ENCODE data around the gene AKR1C2.
"Not testable (repeated sequence)": the region's sequence is repeated elsewhere in the genome, so short reads cannot be mapped to it uniquely, and the experiment has no call there.

The AKR1C2 gene

GRCh38 chr10:5023177-5023805 is 19.6 kb upstream of the AKR1C2 start:
- DNase-seq: no peak

GRCh38 chr10:5021624-5022290 is 18.1 kb upstream of the AKR1C2 start:
- DNase-seq: not testable (repeated sequence)

- DNase-seq: not testable (repeated sequence)
These were observed 16.3 kb upstream of the AKR1C2 start for GRCh38 chr10:5019770-5020612.

- DNase-seq: not testable (repeated sequence)
These were observed 15.1 kb upstream of the AKR1C2 start for GRCh38 chr10:5018671-5019277.

GRCh38 chr10:5018134-5018533 is 14.5 kb upstream of the AKR1C2 start:
- DNase-seq: no peak

GRCh38 chr10:5014936-5015335 is 11.3 kb upstream of the AKR1C2 start:
- DNase-seq: no peak

GRCh38 chr10:5014200-5014910 is 10.7 kb upstream of the AKR1C2 start:
- DNase-seq: not testable (repeated sequence)

GRCh38 chr10:5013385-5013784 is 9.7 kb upstream of the AKR1C2 start:
- DNase-seq: no peak

- no peak for DNase-seq
These were observed 8.9 kb upstream of the AKR1C2 start for GRCh38 chr10:5012595-5012994.

GRCh38 chr10:5011392-5011791 is 7.7 kb upstream of the AKR1C2 start:
- not testable (repeated sequence) for DNase-seq

GRCh38 chr10:5010043-5010442 is 6.4 kb upstream of the AKR1C2 start:
- not testable (repeated sequence) for DNase-seq

- not testable (repeated sequence) for DNase-seq
These were observed 5.3 kb upstream of the AKR1C2 start for GRCh38 chr10:5008857-5009548.

GRCh38 chr10:5004501-5004900 is 844 bp upstream of the AKR1C2 start:
- DNase-seq: not testable (repeated sequence)

GRCh38 chr10:5004030-5004385 is 351 bp upstream of the AKR1C2 start:
- DNase-seq: not testable (repeated sequence)

- DNase-seq: no peak
These were observed 1.5 kb downstream of the AKR1C2 start for GRCh38 chr10:5002013-5002727.

GRCh38 chr10:4998671-4999070 is 5.0 kb downstream of the AKR1C2 start:
- DNase-seq: no peak

- not testable (repeated sequence) for DNase-seq
These were observed 9.4 kb downstream of the AKR1C2 start for GRCh38 chr10:4994260-4994659.

GRCh38 chr10:4992564-4992963 is 11.1 kb downstream of the AKR1C2 start:
- not testable (repeated sequence) for DNase-seq

GRCh38 chr10:4991463-4991862 is 12.2 kb downstream of the AKR1C2 start:
- not testable (repeated sequence) for DNase-seq

- no peak for DNase-seq
These were observed 13.4 kb downstream of the AKR1C2 start for GRCh38 chr10:4990217-4990616.

- not testable (repeated sequence) for DNase-seq
These were observed 15.5 kb downstream of the AKR1C2 start for GRCh38 chr10:4988000-4988641.
